Neural progenitor cell (in vitro differentiated cells): ENCODE data around the gene CNOT9.

Source experiments
- EZH2 ChIP-seq: fragments of 200-600 bp; sonication (generic); IDR thresholded peaks from 2 replicates; pipeline ENCODE4 v1.6.1; 2017; ENCODE audit warnings: antibody characterized with exemption, mild to moderate bottlenecking, moderate library complexity
- TF ChIP-seq, protein P1 (sequence below): fragments of 200-600 bp; sonication (generic); IDR thresholded peaks from 2 replicates; pipeline ENCODE4 v1.5.1; 2017; ENCODE audit warnings: antibody characterized with exemption, mild to moderate bottlenecking

DNA sequence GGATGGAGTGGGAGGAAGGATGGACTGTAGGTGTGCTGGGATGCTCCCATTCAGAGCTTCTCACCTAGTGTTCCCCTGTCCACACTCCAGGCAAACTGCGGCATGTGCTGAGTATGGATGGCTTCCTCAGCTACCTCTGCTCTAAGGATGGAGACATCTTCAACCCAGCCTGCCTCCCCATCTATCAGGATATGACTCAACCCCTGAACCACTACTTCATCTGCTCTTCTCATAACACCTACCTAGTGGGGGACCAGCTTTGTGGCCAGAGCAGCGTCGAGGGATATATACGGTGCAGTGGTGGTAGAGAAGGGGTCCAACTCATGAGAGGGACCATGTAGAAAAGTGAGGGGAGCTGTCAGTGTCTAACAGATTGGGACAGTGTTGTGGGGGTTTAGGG is 59.3 kb downstream of the CNOT9 start:
- TF ChIP-seq, protein P1, sequence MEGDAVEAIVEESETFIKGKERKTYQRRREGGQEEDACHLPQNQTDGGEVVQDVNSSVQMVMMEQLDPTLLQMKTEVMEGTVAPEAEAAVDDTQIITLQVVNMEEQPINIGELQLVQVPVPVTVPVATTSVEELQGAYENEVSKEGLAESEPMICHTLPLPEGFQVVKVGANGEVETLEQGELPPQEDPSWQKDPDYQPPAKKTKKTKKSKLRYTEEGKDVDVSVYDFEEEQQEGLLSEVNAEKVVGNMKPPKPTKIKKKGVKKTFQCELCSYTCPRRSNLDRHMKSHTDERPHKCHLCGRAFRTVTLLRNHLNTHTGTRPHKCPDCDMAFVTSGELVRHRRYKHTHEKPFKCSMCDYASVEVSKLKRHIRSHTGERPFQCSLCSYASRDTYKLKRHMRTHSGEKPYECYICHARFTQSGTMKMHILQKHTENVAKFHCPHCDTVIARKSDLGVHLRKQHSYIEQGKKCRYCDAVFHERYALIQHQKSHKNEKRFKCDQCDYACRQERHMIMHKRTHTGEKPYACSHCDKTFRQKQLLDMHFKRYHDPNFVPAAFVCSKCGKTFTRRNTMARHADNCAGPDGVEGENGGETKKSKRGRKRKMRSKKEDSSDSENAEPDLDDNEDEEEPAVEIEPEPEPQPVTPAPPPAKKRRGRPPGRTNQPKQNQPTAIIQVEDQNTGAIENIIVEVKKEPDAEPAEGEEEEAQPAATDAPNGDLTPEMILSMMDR, result no peak
- no peak for TF ChIP-seq EZH2
